ENCODE measurements around the gene ZNF598.
"Not testable (repeated sequence)": the region's sequence is repeated elsewhere in the genome, so short reads cannot be mapped to it uniquely, and the experiment has no call there.

Gene ZNF598

DNA sequence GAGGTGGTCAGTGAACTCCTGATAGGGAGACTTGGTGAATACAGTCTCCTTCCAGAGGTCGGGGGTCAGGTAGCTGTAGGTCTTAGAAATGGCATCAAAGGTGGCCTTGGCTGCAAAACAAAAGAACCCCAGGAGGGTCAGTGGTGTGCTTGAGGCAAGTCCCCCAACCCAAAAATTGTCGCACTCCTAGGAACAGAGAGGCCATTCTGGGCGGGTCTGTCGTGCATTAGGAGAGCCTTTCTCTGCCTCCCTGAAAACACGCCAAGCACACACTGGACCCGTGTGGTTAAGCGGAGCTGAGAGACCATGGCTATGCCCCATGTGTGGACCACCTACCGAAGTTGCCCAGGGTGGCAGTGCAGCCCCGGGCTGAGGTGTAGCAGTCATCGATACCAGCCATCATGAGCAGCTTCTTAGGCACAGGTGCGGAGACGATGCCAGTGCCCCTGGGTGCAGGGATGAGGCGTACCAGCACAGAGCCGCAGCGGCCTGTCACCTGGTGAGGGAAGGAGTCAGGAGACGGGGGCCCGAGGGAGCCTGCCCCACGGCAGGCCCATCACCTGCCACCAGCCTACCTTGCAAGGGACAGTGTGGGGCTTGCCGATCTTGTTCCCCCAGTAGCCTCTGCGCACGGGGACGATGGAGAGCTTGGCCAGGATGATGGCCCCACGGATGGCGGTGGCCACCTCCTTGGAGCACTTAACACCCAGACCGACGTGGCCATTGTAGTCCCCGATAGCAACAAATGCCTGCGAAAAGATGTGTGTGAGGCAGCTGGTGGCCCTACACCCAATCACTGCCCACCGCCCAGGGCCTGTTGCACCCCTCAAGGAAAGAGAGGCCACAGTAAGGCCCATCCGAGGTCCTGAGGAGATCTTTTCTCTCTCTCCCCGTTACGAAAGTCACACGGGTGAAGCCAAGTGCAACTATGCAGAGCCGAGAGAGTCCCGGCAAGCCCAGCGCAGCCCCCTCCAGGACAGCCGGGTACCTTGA lies 47.2 kb downstream of the ZNF598 start:
- CTCF ChIA-PET; H3K9me3 ChIP-seq (ENCODE audit: control insufficient read depth, insufficient read depth, low read depth, low read length); H3K4me1 ChIP-seq (ENCODE audit: control insufficient read depth, insufficient read depth, low read length): not testable (repeated sequence)
- POLR2A ChIA-PET, result interaction anchor here (0.6 to 2.7 kb wide), 10 partner anchors 9 to 395 kb away, joined by 3 to 46 read pairs (median 4); partner anchors contain the start of genes GFER, NOXO1, SYNGR3 and TBL3
- Histone ChIP-seq H3K36me3 (ENCODE audit: control insufficient read depth in 2 of 2, insufficient read depth in 1 of 2, low read length in 2 of 2) (peaks cover 0 to 42% of the 10 kb centered on the region in 2 experiments; a peak in 1 of 3 replicates), H3K4me3 (ENCODE audit: low read depth, low read length) (peak overlapping the region; percentile 94), H3K27ac (ENCODE audit: extremely low read depth, low read depth, low read length) (peak overlapping the region; percentile 100)
- TF ChIP-seq ZNF2 (tag by site-specific recombination; IDR thresholded peaks at IDR 0.05) (peak; percentile 20; the same call in 1 of the 2 replicates), ZNF335 (tag by site-specific recombination; conservative IDR thresholded peaks at IDR 0.05) (peak; percentile 12), BCL11A (tag by site-specific recombination; IDR thresholded peaks at IDR 0.05; ENCODE audit: low read depth) (peak; percentile 18), INSM2 (tag by site-specific recombination; IDR thresholded peaks at IDR 0.05) (peak; percentile 18; the same call in 1 of the 2 replicates), ZBTB26 (tag by site-specific recombination; optimal IDR thresholded peaks at IDR 0.05) (peak; percentile 15), HIC1 (tag by site-specific recombination; IDR thresholded peaks at IDR 0.05) (peak; percentile 98), WT1 (tag by site-specific recombination; IDR thresholded peaks at IDR 0.05) (peak; percentile 17; the same call in 1 of the 2 replicates), ZSCAN30 (tag by site-specific recombination; IDR thresholded peaks at IDR 0.05) (0 out of 2 replicates have a peak, but pooled peaks have one; percentile 17), SCRT2 (tag by site-specific recombination; IDR thresholded peaks at IDR 0.05) (peak; percentile 84), ZNF239 (tag by site-specific recombination; IDR thresholded peaks at IDR 0.05) (peak; percentile 18; the same call in 1 of the 2 replicates), GLIS2 (tag by site-specific recombination; IDR thresholded peaks at IDR 0.05) (peak; percentile 70), ZNF10 (tag by site-specific recombination; IDR thresholded peaks at IDR 0.05) (peak; percentile 90), SP7 (tag by site-specific recombination; IDR thresholded peaks at IDR 0.05) (peak; percentile 41; the same call in 1 of the 2 replicates), ZNF629 (tag by site-specific recombination; IDR thresholded peaks at IDR 0.05) (peak; percentile 61), GLIS1 (tag by site-specific recombination; IDR thresholded peaks at IDR 0.05) (peak; percentile 28; the same call in 1 of the 2 replicates), ZNF76 (tag by site-specific recombination; IDR thresholded peaks at IDR 0.05; ENCODE audit: borderline replicate concordance, low read depth) (peak; percentile 49; the same call in 1 of the 2 replicates), KLF7 (tag by site-specific recombination; IDR thresholded peaks at IDR 0.05; ENCODE audit: borderline replicate concordance) (0 out of 2 replicates have a peak, but pooled peaks have one; percentile 17)
- TF ChIP-seq, protein P1, sequence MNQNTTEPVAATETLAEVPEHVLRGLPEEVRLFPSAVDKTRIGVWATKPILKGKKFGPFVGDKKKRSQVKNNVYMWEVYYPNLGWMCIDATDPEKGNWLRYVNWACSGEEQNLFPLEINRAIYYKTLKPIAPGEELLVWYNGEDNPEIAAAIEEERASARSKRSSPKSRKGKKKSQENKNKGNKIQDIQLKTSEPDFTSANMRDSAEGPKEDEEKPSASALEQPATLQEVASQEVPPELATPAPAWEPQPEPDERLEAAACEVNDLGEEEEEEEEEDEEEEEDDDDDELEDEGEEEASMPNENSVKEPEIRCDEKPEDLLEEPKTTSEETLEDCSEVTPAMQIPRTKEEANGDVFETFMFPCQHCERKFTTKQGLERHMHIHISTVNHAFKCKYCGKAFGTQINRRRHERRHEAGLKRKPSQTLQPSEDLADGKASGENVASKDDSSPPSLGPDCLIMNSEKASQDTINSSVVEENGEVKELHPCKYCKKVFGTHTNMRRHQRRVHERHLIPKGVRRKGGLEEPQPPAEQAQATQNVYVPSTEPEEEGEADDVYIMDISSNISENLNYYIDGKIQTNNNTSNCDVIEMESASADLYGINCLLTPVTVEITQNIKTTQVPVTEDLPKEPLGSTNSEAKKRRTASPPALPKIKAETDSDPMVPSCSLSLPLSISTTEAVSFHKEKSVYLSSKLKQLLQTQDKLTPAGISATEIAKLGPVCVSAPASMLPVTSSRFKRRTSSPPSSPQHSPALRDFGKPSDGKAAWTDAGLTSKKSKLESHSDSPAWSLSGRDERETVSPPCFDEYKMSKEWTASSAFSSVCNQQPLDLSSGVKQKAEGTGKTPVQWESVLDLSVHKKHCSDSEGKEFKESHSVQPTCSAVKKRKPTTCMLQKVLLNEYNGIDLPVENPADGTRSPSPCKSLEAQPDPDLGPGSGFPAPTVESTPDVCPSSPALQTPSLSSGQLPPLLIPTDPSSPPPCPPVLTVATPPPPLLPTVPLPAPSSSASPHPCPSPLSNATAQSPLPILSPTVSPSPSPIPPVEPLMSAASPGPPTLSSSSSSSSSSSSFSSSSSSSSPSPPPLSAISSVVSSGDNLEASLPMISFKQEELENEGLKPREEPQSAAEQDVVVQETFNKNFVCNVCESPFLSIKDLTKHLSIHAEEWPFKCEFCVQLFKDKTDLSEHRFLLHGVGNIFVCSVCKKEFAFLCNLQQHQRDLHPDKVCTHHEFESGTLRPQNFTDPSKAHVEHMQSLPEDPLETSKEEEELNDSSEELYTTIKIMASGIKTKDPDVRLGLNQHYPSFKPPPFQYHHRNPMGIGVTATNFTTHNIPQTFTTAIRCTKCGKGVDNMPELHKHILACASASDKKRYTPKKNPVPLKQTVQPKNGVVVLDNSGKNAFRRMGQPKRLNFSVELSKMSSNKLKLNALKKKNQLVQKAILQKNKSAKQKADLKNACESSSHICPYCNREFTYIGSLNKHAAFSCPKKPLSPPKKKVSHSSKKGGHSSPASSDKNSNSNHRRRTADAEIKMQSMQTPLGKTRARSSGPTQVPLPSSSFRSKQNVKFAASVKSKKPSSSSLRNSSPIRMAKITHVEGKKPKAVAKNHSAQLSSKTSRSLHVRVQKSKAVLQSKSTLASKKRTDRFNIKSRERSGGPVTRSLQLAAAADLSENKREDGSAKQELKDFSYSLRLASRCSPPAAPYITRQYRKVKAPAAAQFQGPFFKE (tag by site-specific recombination; IDR thresholded peaks at IDR 0.05; ENCODE audit: borderline replicate concordance), result peak; percentile 91; the same call in 1 of the 2 replicates
- TF ChIP-seq, protein P2, sequence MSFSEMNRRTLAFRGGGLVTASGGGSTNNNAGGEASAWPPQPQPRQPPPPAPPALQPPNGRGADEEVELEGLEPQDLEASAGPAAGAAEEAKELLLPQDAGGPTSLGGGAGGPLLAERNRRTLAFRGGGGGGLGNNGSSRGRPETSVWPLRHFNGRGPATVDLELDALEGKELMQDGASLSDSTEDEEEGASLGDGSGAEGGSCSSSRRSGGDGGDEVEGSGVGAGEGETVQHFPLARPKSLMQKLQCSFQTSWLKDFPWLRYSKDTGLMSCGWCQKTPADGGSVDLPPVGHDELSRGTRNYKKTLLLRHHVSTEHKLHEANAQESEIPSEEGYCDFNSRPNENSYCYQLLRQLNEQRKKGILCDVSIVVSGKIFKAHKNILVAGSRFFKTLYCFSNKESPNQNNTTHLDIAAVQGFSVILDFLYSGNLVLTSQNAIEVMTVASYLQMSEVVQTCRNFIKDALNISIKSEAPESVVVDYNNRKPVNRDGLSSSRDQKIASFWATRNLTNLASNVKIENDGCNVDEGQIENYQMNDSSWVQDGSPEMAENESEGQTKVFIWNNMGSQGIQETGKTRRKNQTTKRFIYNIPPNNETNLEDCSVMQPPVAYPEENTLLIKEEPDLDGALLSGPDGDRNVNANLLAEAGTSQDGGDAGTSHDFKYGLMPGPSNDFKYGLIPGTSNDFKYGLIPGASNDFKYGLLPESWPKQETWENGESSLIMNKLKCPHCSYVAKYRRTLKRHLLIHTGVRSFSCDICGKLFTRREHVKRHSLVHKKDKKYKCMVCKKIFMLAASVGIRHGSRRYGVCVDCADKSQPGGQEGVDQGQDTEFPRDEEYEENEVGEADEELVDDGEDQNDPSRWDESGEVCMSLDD (tag by site-specific recombination; IDR thresholded peaks at IDR 0.05), result 0 out of 2 replicates have a peak, but pooled peaks have one; percentile 13
- TF ChIP-seq, protein P3, sequence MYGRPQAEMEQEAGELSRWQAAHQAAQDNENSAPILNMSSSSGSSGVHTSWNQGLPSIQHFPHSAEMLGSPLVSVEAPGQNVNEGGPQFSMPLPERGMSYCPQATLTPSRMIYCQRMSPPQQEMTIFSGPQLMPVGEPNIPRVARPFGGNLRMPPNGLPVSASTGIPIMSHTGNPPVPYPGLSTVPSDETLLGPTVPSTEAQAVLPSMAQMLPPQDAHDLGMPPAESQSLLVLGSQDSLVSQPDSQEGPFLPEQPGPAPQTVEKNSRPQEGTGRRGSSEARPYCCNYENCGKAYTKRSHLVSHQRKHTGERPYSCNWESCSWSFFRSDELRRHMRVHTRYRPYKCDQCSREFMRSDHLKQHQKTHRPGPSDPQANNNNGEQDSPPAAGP (tag by site-specific recombination; IDR thresholded peaks at IDR 0.05), result peak; percentile 20; the same call in 1 of the 2 replicates
